Gastroesophageal sphincter (tissue), 4 donors: Measurements from ENCODE around the gene KCNS3. TPM values are rescaled to one million over a fixed set of nuclear protein-coding genes. Genes with fewer than 3 reads are reported as not detected.

ENCODE experiments used
- ATAC-seq: fragments of 150-250 bp; one replicate; pipeline ENCODE4 v1.9.1; 2016; ENCODE audit warnings: mild to moderate bottlenecking, moderate library complexity
- H3K27ac ChIP-seq, 4 donors: fragments of 200-600 bp; sonication (generic) in 3 of 4; 1 replicate in 3 of 4; 2 replicates in 1 of 4; pipeline ENCODE4 v1.5.1; 2016 to 2019
- H3K27me3 ChIP-seq: fragments of 200-600 bp; sonication (generic); one replicate; pipeline ENCODE4 v1.5.1; 2019
- H3K36me3 ChIP-seq, 2 donors: fragments of 200-600 bp; sonication (generic); one replicate each; pipeline ENCODE4 v1.5.1; 2019; ENCODE audit warnings: control low read depth in 1 of 2
- H3K4me1 ChIP-seq, 3 donors: fragments of 200-600 bp; sonication (generic); 1 replicate in 2 of 3; 2 replicates in 1 of 3; pipeline ENCODE4 v1.5.1; 2016 to 2019; ENCODE audit warnings: control low read depth in 2 of 3
- H3K4me3 ChIP-seq, 2 donors: fragments of 200-600 bp; sonication (generic); one replicate each; pipeline ENCODE4 v1.5.1; 2019; ENCODE audit warnings: mild to moderate bottlenecking in 1 of 2, moderate library complexity in 1 of 2
- H3K9me3 ChIP-seq, 3 donors: fragments of 200-600 bp; sonication (generic); one replicate each; pipeline ENCODE4 v1.5.1; 2017 to 2019; ENCODE audit warnings: control low read depth in 2 of 3
- CTCF ChIP-seq, 4 experiments: fragments of 200-600 bp in 2 of 4; fragments of 450-650 bp in 2 of 4; sonication (generic) in 1 of 4; IDR thresholded peaks; one replicate each; pipeline ENCODE4 v1.5.1; 2017 to 2019; ENCODE audit warnings: antibody characterized with exemption in 4 of 4, mild to moderate bottlenecking in 2 of 4, moderate library complexity in 2 of 4
- EP300 ChIP-seq: sonication (generic); formaldehyde crosslinking; IDR thresholded peaks from one replicate; pipeline ENCODE4 v1.6.1; 2017; ENCODE audit warnings: antibody characterized with exemption, mild to moderate bottlenecking
- POLR2A ChIP-seq, 2 donors: fragments of 450-650 bp; IDR thresholded peaks; one replicate each; pipeline ENCODE4 v1.6.1; 2017; ENCODE audit warnings: antibody characterized with exemption in 2 of 2, mild to moderate bottlenecking in 2 of 2, moderate library complexity in 1 of 2
- POLR2AphosphoS5 ChIP-seq: sonication (generic); formaldehyde crosslinking; IDR thresholded peaks from one replicate; pipeline ENCODE4 v1.6.1; 2017; ENCODE audit warnings: antibody characterized with exemption
- WGBS, 2 donors: methylation state at CpG; one replicate each; pipeline ENCODE4 v1.1.5; 2018; ENCODE audit warnings: low coverage in 1 of 2; 5-methylcytosine and 5-hydroxymethylcytosine counted together
- total RNA-seq, 4 donors: library from RNA; depleted of rRNA; stranded (reverse); fragments of >200 nt; gene quantifications; one replicate each; pipeline ENCODE4 v1.1.0, GENCODE V29; 2016

Gene KCNS3
- total RNA-seq, 4 donors from 2014 or later = 37.3 to 61.3 (median 38.0) TPM

- H3K9me3 ChIP-seq = no peaks in the 10 kb centered on the region
- peak; percentile 88 for ATAC-seq
- no peaks in the 10 kb centered on the region for H3K27me3 ChIP-seq
- whole genome bisulfite sequencing, 2 donors = 18 to 25% methylated on average over 4 to 6 of the region's 6 CpGs
- peaks cover 0 to 23% (median 10%) of the 10 kb centered on the region in 3 donors for H3K4me1 ChIP-seq
- TF ChIP-seq POLR2AphosphoS5 = peak; percentile 75
- TF ChIP-seq EP300 = no peak
- H3K27ac ChIP-seq = peak overlapping the region; percentile 13 to 80 (median 74)
- no peaks in the 10 kb centered on the region for H3K36me3 ChIP-seq
- no peak overlapping the region for H3K4me3 ChIP-seq
Measured at GRCh38 chr2:17976871-17977746, 98.6 kb downstream of the KCNS3 start.

GRCh38 chr2:17979707-17980106, 101.2 kb downstream of the KCNS3 start:
- no peak for ATAC-seq
- H3K4me3 ChIP-seq = no peak overlapping the region

GRCh38 chr2:17981936-17982335, 103.5 kb downstream of the KCNS3 start:
- no peak overlapping the region for H3K27ac ChIP-seq
- 65 to 69% methylated on average over 3 of the region's 3 CpGs for WGBS, 2 donors
- no peaks in the 10 kb centered on the region for H3K27me3 ChIP-seq
- no peaks in the 10 kb centered on the region for H3K9me3 ChIP-seq
- H3K4me1 ChIP-seq = peaks cover 0 to 14% (median 10%) of the 10 kb centered on the region in 3 donors
- no peak for ATAC-seq
- no peaks in the 10 kb centered on the region for H3K36me3 ChIP-seq
- no peak overlapping the region for H3K4me3 ChIP-seq
- TF ChIP-seq POLR2AphosphoS5 = no peak
- no peak for TF ChIP-seq CTCF (IDR thresholded peaks at IDR 0.05)
- TF ChIP-seq POLR2A (IDR thresholded peaks at IDR 0.05) = no peak
- no peak for TF ChIP-seq EP300

More at GRCh38 chr2:17979707-17980106, 101.2 kb downstream of the KCNS3 start:
- H3K9me3 ChIP-seq = no peaks in the 10 kb centered on the region
- peaks cover 0 to 23% (median 10%) of the 10 kb centered on the region in 3 donors for H3K4me1 ChIP-seq
- no peaks in the 10 kb centered on the region for H3K36me3 ChIP-seq
- no peaks in the 10 kb centered on the region for H3K27me3 ChIP-seq
- TF ChIP-seq POLR2A (IDR thresholded peaks at IDR 0.05) (no peak), CTCF (IDR thresholded peaks at IDR 0.05) (no peak), POLR2AphosphoS5 (no peak), EP300 (no peak)
- H3K27ac ChIP-seq = no peak overlapping the region

Other genes starting within 250 kb of the KCNS3 start
- gene SMC6, start 124.9 kb upstream of the KCNS3 start, total RNA-seq = 10 to 100 TPM; 11.2 to 16.7 (median 14.1) TPM
- gene GEN1, start 124.5 kb upstream of the KCNS3 start, total RNA-seq = 1 to 10 TPM; 1.4 to 5.8 (median 3.0) TPM
- not detected for gene MSGN1, start 62.2 kb upstream of the KCNS3 start, total RNA-seq